ENCODE measurements around the gene FAIM2. TPM values are rescaled to one million over a fixed set of nuclear protein-coding genes. Genes with fewer than 3 reads are reported as not detected.

The FAIM2 gene
- total RNA-seq, 1 experiment from 2014 or later = 0.49 TPM

- no peak for DNase-seq (ENCODE audit: low read depth, low spot score)
- POLR2A ChIA-PET = no interaction called here
- in situ Hi-C loops (cut with HindIII; ENCODE audit: low pct_unique_long_range_greater_than_20kb, low sequenced_read_pairs) = no loop called here
- intact Hi-C loops (cut with micrococcal nuclease; ENCODE audit: unreplicated experiment) = no loop called here
- no TSS peak for BruUV-seq (replicated peaks)
- ATAC-seq = no peak
- Histone ChIP-seq H3K36me3 (ENCODE audit: control insufficient read depth, insufficient read depth, low read length) (no peaks in the 10 kb centered on the region), H3K4me1 (ENCODE audit: control insufficient read depth, insufficient read depth, low read length) (no peaks in the 10 kb centered on the region), H3K27ac (ENCODE audit: low read length) (no peak overlapping the region), H3K9me3 (ENCODE audit: control insufficient read depth, insufficient read depth, low read depth, low read length) (no peaks in the 10 kb centered on the region), H3K4me3 (ENCODE audit: low read depth in 2 of 2, low read length in 2 of 2) (no peak overlapping the region), H3K27me3 (ENCODE audit: control insufficient read depth, insufficient read depth, low read length) (no peaks in the 10 kb centered on the region)
- CTCF ChIA-PET = interaction anchor here (0.5 kb wide), 1 partner anchor 45 kb away, joined by 13 read pairs; no protein-coding TSS in a partner anchor
- no peak for TF ChIP-seq REST (IDR thresholded peaks at IDR 0.05; ENCODE audit: insufficient read depth in 1 of 2, low read depth in 2 of 2, low read length in 1 of 2)
- no peak for TF ChIP-seq SIN3A (IDR thresholded peaks at IDR 0.05; ENCODE audit: borderline replicate concordance, insufficient read depth, low read depth, low read length)
- TF ChIP-seq CTCF (IDR thresholded peaks at IDR 0.05) = no peak
- no peak for TF ChIP-seq POLR2AphosphoS5 (IDR thresholded peaks at IDR 0.05; ENCODE audit: low read depth, low read length)
- no peak for TF ChIP-seq TCF7L2 (IDR thresholded peaks at IDR 0.05; ENCODE audit: low read depth, low read length)
Measured at GRCh38 chr12:49923035-49923644, 19.4 kb upstream of the FAIM2 start.

- H3K27me3 ChIP-seq (ENCODE audit: control insufficient read depth, insufficient read depth, low read length) = no peaks in the 10 kb centered on the region
- no peak for ATAC-seq
- POLR2A ChIA-PET = no interaction called here
- H3K9me3 ChIP-seq (ENCODE audit: control insufficient read depth, insufficient read depth, low read depth, low read length) = no peaks in the 10 kb centered on the region
- in situ Hi-C loops (cut with HindIII; ENCODE audit: low pct_unique_long_range_greater_than_20kb, low sequenced_read_pairs) (no loop called here), intact Hi-C loops (cut with micrococcal nuclease; ENCODE audit: unreplicated experiment) (no loop called here)
- TF ChIP-seq CTCF (IDR thresholded peaks at IDR 0.05) (no peak), SIN3A (IDR thresholded peaks at IDR 0.05; ENCODE audit: borderline replicate concordance, insufficient read depth, low read depth, low read length) (no peak), POLR2AphosphoS5 (IDR thresholded peaks at IDR 0.05; ENCODE audit: low read depth, low read length) (no peak), TCF7L2 (IDR thresholded peaks at IDR 0.05; ENCODE audit: low read depth, low read length) (no peak), REST (IDR thresholded peaks at IDR 0.05; ENCODE audit: insufficient read depth in 1 of 2, low read depth in 2 of 2, low read length in 1 of 2) (no peak)
- no peaks in the 10 kb centered on the region for H3K36me3 ChIP-seq (ENCODE audit: control insufficient read depth, insufficient read depth, low read length)
- CTCF ChIA-PET = no interaction called here
- BruUV-seq (replicated peaks) = no TSS peak
- H3K4me3 ChIP-seq (ENCODE audit: low read depth in 2 of 2, low read length in 2 of 2) = no peak overlapping the region
- H3K4me1 ChIP-seq (ENCODE audit: control insufficient read depth, insufficient read depth, low read length) = no peaks in the 10 kb centered on the region; the same call in 1 of the 2 replicates
- DNase-seq (ENCODE audit: low read depth, low spot score) = no peak
- no peak overlapping the region for H3K27ac ChIP-seq (ENCODE audit: low read length)
Measured at GRCh38 chr12:49922349-49923034, 18.8 kb upstream of the FAIM2 start.

All from Panc1 (cell line).